ENCODE data around the gene MSX2.

MSX2 gene

DNA sequence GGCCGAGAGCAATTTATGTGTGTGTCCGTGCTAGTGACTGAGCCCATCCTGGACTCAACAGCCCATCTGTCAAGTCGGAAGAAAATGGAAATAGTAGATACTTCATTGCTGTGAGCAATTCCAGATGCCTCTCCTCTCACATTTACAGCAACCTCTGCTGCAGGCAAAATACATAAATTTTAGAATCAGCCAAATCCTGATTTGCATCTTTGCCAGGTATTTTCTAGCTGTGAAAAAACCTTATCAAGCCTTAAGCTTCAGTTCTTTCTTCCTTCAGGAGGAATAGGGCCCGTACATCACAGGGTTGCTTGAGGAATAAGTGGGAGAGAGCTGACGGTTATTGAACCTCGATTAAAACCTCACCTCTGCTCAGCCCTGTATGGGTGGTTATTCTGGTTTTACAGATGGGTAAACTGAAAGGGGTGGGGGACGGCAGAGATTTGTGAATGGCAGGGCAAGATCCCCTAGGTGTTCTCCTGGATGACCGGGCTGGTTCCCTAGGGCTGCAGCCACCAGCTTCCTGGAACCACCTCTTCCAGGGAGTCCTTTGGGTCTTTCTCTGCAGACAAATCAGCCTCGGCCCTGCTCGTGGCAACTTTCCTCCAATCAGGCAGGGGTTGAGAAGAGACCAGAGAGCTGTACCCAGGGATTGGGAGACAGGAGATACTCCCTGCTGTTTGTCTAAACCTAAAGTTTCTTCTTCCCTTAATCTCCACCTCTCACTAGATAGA lies 5.3 kb upstream of the MSX2 start:
- DNase-seq (ENCODE audit: low read depth, low spot score) = no peak

DNA sequence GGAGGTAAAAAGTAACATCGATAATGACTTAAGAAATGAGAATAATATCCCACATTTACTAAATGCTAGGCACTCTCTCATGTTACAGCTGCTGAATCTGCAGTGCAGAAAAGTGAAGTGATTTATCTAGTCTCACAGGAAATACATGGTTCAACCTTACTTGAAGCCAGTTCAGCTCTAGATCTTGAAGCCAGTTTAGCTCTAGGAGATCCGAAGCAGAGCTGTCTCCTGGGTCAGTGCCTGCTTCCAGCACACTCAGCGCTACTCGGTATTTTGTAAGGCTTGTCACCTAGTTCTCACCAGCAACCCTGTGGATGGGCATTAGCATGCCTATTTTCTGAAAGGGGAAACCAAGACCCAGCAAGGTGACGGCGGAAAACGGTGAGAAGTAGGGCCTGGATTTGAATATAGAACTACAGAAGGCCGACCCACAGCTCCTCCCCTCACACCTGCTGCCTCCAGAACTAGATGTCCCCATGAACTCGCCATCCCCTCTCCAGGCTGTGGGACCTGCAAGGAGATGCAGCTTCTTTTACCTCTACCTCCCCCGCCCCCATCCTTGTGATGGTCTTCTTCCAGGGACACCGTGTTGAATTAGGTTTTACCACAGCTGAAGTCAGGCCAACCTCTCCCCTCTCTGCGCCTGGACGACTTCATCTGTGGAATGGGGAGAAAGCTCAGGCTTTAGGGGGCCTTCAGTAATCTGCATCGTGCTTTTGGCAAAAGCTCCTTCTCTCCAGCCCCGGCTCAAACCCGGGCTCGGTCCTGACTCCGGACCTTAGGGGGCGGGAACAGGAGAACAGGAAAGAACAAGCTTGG lies 4.4 kb upstream of the MSX2 start:
- no peak for DNase-seq (ENCODE audit: low read depth, low spot score)

GRCh38 chr5:174720612-174721529 lies 3.5 kb upstream of the MSX2 start:
- DNase-seq (ENCODE audit: low read depth, low spot score) = no peak

- no peak for DNase-seq (ENCODE audit: low read depth, low spot score)
Observed at GRCh38 chr5:174721530-174722432, 2.6 kb upstream of the MSX2 start.

- DNase-seq (ENCODE audit: low read depth, low spot score) = no peak
Observed at GRCh38 chr5:174722500-174722899, 1.9 kb upstream of the MSX2 start.

DNA sequence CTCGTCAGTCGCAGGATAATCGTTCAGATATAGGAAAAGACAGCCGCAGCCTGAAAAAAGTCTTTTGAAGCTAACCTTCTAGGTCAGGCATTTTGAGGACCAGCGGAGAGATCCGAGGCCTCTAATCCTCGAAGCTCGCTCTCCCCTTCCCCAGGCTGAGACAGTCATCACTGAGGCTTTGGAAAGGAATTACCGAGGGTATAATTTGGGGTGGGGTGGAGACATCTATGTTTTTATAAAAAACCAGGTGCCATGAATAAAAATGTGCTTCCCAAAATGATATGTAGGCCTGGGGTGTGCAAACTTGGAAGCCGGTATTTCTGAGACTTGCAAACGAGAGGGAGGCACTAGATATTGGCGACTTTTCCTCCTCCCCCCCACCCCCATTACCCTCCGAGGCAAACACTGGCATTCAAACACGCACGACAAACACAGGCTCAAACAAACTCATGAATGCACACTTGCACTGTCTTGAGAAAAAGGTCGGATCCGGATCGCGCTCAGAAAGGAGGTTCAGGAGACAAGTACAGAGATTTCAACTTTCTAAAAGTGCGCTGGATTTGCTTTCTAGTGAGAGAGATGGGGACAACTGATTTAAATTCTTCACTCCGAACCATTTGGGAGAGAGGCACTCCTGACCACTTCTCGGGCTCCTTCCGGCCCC lies 935 bp upstream of the MSX2 start:
- no peak for DNase-seq (ENCODE audit: low read depth, low spot score)

DNA sequence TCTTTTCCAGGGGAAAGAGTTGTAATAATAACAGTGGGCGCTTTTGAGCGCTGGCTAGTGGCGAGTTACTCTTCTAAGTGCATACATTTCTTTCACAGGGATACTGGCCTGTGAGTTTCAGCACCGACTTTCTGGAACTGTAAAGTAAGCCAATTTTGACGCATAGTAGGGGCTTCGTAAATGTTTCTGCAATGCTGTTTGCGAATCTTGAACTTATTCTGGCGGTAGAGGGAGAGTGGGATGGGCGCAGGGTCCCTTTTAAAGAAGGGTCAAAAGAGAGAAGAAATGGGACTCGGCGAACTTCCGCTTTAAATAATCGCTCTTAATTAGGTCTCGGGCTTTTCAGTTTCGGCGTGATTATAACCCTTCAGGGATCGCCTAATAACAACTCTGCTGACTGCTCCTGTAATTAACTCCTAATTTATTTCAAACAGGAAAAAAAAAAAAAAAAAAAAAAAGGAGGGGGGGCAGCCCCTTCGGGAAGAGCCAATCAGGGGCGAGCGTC lies 351 bp upstream of the MSX2 start:
- DNase-seq (ENCODE audit: low read depth, low spot score) = no peak

GRCh38 chr5:174725261-174725990 lies 1.0 kb downstream of the MSX2 start:
- no peak for DNase-seq (ENCODE audit: low read depth, low spot score)

GRCh38 chr5:174725991-174726601 lies 1.7 kb downstream of the MSX2 start:
- DNase-seq (ENCODE audit: low read depth, low spot score) = no peak

GRCh38 chr5:174726916-174727793 lies 2.8 kb downstream of the MSX2 start:
- DNase-seq (ENCODE audit: low read depth, low spot score) = no peak

GRCh38 chr5:174727794-174728680 lies 3.7 kb downstream of the MSX2 start:
- no peak for DNase-seq (ENCODE audit: low read depth, low spot score)

GRCh38 chr5:174729075-174729680 lies 4.8 kb downstream of the MSX2 start:
- DNase-seq (ENCODE audit: low read depth, low spot score) = no peak

DNA sequence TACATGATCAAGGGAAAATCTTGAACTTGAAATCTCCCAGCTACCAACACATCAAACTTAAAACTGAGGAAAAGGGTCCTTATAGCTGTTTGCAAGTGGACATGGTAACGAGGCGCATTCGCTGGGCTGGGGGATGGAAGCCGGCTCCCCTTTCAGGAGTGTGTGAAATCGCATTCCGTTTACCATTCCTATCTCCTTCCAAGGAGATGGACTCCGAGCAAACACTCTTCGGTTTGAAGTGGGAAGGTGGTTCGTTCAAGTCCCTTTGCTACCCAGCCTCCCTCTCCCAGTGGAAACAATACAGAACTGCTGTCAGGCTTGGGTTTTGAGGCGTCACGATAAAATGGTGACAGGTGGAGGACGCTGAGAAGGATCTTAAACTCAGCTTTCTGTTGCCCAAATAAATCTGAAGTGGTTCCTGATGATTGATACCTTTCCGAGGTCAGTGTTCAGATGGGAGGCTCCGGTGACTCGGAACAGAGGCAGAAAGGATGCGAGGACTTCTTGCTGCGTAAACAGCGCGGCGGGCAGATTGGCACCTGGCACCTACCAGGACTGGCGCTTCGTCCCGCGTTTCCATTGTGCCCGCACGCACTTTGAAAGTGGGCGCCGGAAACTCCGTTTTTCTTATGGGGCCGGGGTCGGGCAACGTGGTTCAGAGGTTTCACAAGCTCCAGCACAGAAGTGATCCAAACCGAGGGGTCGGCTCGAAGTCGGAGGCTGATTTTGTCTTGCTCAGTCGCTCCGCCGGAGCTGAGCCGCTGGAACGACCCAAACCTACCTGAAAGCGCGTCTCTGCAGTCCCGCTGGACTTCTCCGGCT lies 7.0 kb downstream of the MSX2 start:
- no peak for DNase-seq (ENCODE audit: low read depth, low spot score)

DNA sequence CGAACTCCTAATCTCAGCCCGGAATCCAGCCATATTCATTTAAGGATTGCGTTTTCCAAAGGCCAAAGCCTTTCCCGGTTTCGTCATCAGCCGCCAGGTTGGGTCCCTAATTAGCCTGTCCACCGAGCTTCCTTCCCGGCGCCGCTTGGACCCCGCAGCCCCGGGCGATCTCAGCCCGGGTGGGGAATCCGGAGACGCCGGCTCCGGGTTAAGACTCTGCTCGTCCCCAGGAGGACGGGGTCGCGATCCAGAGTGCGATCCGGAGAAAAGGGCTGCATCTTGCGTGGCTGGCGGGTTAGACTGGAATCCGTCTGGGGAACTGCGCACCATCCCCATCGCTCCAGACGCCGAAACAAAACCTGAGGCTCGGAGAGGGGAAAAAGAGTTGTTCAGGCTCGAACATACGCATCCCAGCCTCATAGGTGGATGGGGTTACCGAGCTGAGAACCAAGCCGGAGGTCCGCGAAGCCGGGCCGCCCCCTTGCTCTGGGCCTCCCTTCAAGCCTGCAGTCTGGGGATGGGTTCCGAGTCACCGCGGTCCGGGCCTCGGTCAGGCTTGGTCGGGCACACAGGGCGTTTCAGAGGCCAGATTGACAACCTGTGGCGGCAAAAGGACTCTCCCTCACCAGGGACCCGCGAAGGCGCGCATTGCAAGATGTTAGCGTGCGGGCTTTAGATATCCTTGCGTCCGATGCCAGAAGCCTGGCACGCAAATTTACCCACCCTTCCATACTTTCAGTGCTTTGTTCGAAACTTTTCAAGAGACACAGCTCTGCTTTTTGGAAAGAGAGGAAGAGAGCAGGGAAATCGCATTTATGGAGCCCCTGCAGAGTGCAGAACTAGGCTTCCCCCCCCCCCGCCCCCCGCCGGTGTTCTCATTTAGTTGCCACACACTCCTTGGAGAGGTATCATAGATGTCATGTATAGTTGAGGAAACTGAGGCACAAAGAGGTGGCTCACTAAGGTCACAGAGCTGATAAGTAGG lies 7.9 kb downstream of the MSX2 start:
- DNase-seq (ENCODE audit: low read depth, low spot score) = no peak
